GM13977 (cell line): ENCODE measurements around the gene TLR5.
"Not testable (repeated sequence)": the region's sequence is repeated elsewhere in the genome, so short reads cannot be mapped to it uniquely, and the experiment has no call there.

Experiments used
- DNase-seq: peaks from one replicate; pipeline ENCODE4 v3.0.0; 2012; ENCODE audit warnings: low spot score
- in situ Hi-C: fragments of 300-500 bp; cut with MboI; formaldehyde crosslinking; loops from one replicate; pipeline ENCODE4 v1.12.0; 2022; ENCODE audit warnings: low sequenced_read_pairs, low pct_unique_long_range_greater_than_20kb, mixed read lengths, inconsistent platforms; ENCODE audit not compliant: unreplicated experiment
- TF ChIP-seq, protein P1 (sequence below): IDR thresholded peaks from 2 replicates; pipeline ENCODE4 v1.5.1; 2012; ENCODE audit warnings: mild to moderate bottlenecking, control low read depth; ENCODE audit not compliant: insufficient read depth; ENCODE audit errors: extremely low read depth, missing control alignments

The TLR5 gene

DNA sequence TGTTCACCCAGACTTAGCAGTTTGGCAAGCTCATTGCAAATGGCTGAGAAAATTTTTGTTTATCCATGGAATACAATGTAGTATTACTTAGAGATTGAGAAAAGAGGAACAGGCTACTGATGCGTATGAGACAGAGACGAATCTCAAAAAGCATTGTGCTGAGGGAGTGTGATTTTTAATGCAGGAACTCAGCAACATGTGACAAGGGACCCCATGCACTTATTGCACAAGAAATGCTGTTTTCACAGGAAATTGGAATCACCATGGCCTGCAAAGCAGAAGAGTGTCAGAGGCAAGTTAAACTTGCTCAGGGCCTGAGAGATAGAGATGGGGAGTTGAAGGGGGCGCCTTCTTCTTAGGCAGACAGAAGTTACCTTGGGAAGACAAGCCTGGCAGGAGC is 32.6 kb upstream of the TLR5 start:
- in situ Hi-C loops, result no loop called here
- no peak for DNase-seq
- TF ChIP-seq, protein P1, sequence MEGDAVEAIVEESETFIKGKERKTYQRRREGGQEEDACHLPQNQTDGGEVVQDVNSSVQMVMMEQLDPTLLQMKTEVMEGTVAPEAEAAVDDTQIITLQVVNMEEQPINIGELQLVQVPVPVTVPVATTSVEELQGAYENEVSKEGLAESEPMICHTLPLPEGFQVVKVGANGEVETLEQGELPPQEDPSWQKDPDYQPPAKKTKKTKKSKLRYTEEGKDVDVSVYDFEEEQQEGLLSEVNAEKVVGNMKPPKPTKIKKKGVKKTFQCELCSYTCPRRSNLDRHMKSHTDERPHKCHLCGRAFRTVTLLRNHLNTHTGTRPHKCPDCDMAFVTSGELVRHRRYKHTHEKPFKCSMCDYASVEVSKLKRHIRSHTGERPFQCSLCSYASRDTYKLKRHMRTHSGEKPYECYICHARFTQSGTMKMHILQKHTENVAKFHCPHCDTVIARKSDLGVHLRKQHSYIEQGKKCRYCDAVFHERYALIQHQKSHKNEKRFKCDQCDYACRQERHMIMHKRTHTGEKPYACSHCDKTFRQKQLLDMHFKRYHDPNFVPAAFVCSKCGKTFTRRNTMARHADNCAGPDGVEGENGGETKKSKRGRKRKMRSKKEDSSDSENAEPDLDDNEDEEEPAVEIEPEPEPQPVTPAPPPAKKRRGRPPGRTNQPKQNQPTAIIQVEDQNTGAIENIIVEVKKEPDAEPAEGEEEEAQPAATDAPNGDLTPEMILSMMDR, result no peak

DNA sequence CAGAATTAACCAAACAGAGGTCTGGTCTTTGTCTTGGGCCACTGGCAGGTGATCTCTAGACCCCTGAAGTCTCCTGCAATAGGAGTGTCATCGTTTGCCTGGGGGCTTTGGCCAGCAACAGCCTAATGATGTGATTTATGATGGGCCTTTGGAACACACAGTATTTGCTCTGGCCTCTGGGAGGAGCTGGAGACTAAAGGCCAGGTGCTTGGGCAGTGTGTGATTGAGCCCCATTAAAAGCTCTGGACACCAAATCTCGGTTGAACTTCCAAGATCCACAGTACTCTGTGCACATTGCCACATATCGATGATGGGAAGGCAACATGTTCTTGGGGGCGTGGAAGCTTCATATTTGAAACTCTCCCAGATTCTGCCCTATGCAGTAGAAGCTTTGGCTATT is 32.0 kb upstream of the TLR5 start:
- DNase-seq, result no peak
- TF ChIP-seq, protein P1, result no peak
- in situ Hi-C loops, result no loop called here

DNA sequence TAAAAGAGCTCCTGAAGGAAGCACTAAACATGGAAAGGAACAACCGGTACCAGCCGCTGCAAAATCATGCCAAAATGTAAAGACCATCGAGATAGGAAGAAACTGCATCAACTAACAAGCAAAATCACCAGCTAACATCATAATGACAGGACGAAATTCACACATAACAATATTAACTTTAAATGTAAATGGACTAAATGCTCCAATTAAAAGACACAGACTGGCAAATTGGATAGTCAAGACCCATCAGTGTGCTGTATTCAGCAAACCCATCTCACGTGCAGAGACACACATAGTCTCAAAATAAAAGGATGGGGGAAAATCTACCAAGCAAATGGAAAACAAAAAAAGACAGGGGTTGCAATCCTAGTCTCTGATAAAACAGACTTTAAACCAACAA is 26.4 kb upstream of the TLR5 start:
- in situ Hi-C loops, result not testable (repeated sequence)

DNA sequence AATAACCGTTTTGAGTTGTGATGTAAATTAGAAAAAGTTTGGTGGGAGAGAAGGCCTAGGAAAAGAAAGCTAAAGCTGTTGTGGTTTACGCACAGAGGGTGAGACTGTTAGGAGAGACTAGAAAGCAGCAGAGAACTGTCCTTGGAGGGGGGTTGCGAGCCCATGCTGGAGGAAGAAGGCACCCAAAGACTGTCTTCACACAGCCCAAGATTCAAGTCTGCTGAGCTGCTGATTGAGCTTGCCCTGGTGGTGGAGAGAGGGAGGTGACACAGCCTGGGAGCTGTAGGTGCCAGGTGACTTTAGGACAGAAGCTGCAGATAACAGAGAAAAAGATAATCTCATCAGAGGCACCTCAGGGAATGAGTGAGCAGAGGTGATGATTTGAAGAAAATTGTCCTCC is 18.3 kb upstream of the TLR5 start:
- TF ChIP-seq, protein P1, result no peak
- no peak for DNase-seq
- in situ Hi-C loops, result no loop called here

More for the DNA sequence above, 26.4 kb upstream of the TLR5 start:
- not testable (repeated sequence) for DNase-seq

DNA sequence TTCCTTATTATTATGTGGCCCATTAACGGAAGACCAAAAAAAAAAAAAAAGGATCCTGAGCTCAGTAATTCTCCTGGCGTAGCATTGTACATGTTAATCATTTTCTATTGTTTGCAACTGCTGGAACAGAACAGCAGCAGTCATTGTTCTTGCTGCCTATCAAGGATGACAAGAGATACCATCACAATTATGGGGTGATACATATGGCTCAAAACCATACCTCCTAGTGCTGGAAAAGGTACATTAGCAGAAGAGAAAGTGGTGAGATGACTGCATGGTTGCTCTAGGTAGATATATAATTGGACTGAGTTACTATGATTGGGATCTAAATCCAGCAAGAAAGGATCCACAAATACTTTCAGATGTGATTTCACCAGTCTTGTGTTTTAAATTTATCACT is 13.3 kb upstream of the TLR5 start:
- TF ChIP-seq, protein P1, result no peak
- in situ Hi-C loops, result no loop called here
- DNase-seq, result no peak

DNA sequence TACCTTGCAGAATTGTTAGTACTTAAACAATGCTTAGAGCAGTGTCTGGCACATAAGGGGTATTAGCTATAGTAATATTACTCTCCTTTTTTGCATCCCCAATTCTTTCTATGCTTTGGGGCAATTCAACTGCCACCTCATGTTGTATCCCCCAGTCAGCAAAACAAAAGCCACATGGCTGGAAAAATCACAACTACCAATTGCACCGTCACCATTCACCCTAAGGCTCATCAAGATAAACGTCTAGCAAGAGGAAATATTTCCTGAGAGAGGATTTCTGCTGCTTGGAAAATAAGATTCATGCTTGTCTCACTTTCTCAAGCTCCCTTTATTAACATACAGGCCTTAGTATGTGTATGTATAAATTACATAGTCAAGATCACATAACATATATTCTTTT is 12.1 kb upstream of the TLR5 start:
- in situ Hi-C loops, result no loop called here
- TF ChIP-seq, protein P1, result no peak
- no peak for DNase-seq

DNA sequence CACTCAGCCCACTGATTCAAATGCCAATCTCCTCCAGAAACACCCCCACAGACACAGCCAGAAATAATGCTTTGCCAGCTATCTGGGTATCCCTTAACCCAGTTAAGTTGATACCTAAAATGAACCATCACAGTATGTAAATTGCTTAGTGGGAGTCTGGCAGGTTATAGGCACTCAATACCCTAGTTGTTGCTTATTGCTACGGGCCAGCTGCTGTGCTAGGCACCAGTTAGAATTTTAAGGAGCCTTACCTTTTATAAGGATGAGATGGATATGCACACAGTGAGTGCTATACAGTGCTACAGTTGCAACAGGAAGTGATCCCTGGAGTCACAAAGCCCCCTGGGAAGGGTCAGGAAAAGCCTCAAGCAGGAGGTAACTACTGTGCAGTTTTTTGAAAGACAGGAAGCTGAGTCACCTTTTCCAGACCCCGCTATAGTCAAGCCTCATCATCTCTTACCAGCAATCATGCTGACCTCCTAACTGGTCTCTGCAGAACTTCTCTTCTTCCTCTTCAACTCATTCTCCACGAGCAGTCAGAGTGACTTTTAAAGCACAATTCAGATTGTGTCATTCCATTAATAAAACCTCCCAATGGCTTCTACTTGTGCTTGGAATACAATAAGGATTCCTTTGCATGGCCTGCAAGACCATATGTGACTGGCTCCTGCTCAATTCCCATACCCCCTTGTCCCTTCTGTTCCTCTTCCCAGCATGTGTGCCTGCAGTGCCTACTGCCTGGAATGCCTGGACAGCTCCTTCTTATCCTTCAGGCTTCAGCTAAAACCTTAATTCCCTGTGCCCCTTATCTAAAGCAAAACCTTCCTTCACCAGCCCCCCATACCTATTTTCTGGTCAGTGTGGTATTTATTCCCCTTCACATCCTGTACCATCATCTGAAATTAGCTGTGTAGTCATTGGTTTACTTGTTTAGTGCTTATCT is 10.4 kb upstream of the TLR5 start:
- in situ Hi-C loops, result no loop called here
- TF ChIP-seq, protein P1, result no peak
- DNase-seq, result no peak
